ENCODE measurements around the gene GRAMD1C.

GRAMD1C gene

DNA sequence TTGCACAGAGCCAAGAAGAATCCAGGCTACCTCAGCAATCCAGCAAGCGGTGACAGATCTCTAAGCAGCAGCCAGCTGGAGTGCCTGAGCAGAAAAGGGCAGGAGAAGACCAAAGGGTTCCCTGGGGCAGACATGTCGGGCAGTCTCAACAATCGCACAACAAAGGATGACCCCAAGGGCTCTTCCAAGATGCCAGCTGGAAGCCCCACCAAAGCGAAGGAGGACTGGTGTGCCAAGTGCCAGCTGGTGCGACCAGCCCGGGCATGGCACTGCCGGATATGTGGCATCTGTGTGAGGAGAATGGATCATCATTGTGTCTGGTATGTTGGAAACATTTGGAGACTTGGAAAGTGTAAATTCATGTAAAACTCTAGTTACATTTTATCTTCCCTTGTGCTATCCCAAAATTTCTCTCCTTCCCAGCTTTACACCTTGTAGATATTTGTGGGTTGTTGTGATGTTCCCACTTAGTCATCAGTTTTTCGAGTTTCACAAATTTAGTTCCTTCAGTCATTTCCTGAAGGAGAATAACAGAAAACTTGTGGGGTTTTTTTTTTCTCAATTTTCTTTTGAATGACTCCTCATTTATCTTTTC lies 115.6 kb downstream of the GRAMD1C start:
- DNase-seq = no peak

DNA sequence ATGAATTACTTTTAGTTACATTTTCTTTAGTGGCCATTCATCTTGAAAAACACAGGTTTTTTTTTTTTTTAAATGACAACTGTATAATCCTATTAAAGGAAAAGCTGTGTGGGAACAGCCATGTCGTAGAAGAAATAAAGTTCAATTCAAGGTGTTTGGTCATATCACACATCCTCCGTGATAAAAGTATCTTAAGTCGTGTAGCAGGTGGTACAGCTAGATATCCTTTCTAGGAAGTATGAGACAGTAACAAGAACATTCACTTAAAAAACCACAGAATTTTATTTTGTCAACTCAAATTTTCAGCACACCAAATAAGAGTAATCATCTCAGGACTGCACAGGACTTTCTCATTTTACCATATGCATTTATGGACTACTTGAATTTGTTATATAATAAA lies 125.3 kb downstream of the GRAMD1C start:
- DNase-seq = no peak

DNA sequence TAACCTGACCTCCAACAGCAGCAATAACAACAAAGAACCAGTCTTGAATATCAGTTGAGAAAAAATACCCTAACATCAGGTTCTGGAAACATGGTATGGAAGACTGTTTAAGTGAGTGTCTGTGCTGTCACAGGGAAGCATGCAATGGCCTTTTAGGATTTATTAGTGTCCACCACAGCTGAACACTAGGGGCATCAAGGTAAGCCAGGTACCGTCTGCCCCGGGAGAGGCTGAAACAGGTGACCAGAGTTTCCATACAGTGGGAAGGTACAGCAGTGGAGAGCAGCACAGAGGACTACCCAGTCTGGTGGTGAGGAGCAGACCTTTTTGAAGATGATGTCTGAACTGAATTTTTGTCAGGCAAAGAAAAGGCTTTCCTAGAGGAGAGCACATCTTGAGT lies 127.6 kb downstream of the GRAMD1C start:
- no peak for DNase-seq

- no peak for DNase-seq
These were observed 130.4 kb downstream of the GRAMD1C start for GRCh38 chr3:113968986-113969385.

DNA sequence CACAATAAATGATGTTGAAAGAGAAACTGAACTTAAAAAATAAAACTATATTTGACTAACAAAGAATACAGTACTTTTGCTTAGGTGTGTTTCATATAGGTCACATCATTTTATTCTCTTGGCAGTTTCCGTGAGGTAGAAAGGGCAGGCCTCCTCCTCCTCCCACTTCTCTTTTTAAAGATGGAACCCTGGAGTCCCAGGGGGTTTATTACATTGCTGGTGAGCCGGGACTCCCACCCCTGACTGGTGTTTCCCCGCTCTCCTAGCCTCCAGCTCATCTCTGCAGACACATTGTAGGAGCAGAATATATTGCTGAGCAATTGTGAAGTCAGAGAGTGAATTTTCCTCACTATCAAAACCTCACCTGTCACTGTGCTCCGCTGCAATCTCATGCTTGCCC lies 139.2 kb downstream of the GRAMD1C start:
- DNase-seq = no peak

- DNase-seq = no peak
These were observed 141.3 kb downstream of the GRAMD1C start for GRCh38 chr3:113979916-113980315.

- DNase-seq = no peak
These were observed 143.2 kb downstream of the GRAMD1C start for GRCh38 chr3:113981803-113982202.

DNA sequence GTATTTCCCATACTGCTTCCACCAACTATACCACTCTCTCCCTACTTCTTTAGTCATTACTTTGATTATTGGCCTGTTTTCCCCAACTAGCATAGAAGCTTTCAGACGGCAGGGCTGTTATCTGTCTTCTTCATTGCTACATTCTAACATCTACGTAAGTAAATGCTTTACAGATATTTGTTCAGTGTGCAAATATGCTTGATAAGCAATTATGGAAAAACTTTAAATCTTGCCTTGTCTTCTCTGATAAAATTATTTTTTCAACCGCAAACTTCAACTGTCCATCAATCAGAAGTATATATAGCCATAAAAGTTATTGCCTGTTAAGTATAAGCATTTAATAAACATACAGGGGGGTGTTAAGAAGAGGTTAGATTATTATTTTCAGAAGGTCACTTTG lies 145.0 kb downstream of the GRAMD1C start:
- DNase-seq = no peak

GRCh38 chr3:113985541-113985940 lies 147.0 kb downstream of the GRAMD1C start:
- DNase-seq = no peak

Measured in 8988T (cell line).